ENCODE results near the gene INAFM2.

Gene INAFM2

DNA sequence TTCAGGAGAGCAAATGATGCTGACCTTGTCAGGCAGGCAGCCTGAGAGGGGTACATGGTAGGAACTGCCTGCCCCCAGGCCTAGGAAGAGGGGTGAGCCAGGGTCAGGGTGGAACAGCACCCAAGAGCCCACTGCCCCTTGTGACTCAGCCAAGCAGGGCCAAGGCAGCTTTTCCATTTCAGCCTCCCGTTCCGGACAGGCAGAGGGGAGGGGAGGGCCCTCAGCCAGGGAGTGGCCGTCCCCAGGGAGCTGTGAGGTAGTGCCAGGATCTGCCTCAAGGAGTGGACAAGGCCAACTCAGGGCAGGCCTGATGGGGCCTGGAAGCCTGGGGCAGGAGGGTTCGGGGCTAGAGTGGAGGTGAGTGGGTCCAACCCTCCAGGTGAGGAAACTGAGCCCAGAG lies 35.5 kb upstream of the INAFM2 start:
- DNase-seq = no peak

DNA sequence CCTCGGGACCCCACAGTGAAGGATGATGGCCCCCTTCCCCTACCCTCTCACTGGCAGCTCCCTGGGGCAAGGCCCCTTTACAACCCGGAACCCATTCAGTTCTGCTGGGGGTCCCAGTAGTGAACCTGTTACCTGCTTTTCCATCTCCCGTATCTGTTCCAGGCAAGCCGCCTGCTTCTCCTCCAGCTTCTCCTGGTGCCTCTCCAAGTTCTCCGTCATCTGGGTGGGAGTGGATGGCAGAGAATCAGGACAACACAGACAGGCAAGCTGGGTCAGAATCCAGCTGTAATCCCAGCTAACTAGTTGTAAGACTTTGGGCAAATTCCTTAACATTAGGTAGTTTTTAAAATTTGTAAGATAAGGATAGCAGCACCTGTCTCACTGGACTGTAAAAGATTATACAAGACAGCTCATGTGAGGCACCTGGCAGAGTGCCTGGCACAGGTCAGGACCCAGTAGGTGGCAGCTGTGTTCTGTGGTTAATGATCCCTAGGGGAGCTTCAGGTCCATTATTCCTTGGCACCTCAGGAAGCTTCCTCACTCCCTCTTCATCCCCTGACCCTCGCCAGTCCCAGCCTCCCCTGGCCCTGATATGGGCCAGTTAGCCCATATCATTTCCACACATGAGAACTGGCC lies 34.2 kb upstream of the INAFM2 start:
- no peak for DNase-seq

GRCh38 chr15:40290545-40290917 lies 33.0 kb upstream of the INAFM2 start:
- no peak for DNase-seq

DNA sequence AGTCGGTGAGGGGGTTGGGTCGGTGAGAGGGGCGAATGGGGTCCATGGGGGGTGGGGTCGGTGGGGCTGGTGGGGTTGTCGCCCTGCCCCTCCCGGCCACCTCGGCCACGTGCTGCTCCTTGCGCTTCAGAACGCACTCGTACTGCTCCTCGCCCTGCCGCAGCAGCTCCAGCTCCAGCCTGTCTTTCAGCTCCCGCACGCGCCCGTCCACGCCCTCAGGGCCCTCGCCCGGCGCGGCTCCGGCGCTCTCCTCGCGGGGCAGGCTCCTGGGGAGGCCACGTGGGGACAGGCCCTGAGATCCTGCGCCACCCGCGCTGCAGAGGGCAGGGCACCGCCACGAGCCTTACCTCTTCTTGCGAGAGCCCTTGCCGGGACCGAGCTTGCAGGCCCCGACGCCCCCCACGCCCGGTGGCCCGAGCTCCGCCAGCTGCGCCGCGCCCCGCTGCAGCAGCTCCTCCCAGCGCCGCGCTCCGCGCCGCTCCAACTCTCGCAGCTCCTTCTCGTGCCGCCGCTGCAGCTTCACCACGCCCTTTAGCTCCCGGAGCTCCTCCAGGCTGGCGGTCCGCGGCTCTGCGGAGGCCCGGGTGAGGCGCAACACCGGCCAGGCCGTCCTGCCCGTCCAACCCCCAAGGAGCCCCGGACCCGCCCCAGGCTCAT lies 32.4 kb upstream of the INAFM2 start:
- DNase-seq = peak; percentile 42

DNA sequence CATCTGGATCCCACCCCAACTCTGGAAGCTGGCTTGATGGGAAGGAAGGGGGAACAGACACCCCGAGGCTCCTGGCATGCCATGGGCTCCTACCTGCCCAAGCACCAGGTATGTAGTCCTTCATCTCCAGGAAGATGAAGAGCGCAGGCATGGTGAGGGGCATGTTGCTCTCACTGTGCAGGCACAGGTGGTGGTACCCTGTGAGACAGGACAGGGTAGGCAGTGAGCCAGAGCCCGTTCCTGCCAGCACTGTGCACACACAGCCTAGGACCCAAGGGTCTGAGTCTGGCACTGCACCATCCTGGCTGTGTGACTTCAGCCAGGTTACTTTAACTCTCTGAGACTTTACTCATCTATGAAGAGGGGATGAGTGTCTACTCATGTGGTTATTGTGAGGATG lies 31.2 kb upstream of the INAFM2 start:
- no peak for DNase-seq

DNA sequence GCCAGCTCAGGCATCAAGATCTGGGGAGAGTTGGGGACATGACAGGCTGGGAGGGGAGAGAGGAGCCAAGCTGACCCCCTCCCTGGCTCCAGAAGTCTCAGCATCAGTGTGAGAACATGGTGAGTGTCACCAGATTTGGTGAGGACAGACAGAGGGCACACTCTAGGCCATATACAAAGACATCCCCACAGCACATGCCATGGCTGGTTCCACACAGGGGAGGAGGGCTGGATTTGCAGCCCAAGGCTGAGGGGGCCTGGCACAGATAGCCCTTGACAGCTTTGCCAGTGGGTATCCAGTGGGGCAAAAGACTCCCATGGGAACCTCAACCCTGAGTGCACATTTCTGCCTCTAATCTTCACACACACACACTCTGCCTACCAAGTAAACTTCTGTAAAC lies 30.5 kb upstream of the INAFM2 start:
- no peak for DNase-seq

- DNase-seq = no peak
Observed at GRCh38 chr15:40293905-40294895, 29.3 kb upstream of the INAFM2 start.

- no peak for DNase-seq
Observed at GRCh38 chr15:40295297-40295696, 28.2 kb upstream of the INAFM2 start.

DNA sequence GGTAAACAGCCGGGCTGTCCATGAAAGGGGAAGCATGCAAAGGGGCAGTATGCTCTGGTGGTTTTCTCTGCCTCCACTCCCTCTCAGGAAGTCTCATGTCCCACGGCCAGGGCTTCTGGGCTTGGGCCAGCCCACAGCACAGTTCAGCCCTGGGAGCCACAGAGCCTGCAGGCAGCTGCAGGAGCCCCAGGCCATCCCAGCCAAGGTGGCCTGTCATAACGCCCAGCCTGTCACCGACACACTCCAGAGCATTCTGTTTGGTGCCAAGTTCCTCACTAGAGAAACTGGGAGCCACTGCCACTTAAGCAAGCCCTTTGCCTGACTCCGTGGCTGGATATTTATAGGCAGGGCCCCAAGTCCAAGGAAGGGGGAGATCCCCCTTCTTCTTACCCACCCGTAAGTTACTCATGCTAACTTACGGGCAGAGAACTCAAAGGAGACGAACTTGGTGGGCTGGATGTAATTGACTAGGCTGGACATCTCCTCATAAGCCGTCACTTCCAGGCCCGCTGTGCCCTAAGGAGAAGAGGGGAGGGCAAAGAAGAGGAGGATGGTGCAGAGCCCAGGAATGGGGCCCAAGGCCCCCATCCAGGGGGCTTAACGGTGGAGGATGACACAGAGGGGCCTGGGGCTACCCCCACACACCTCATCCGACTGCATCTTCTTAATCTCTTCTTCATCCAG lies 27.5 kb upstream of the INAFM2 start:
- DNase-seq = no peak

GRCh38 chr15:40296561-40297230 lies 26.8 kb upstream of the INAFM2 start:
- DNase-seq = no peak

GRCh38 chr15:40297356-40297755 lies 26.1 kb upstream of the INAFM2 start:
- DNase-seq = no peak

- no peak for DNase-seq
Observed at GRCh38 chr15:40298216-40298935, 25.1 kb upstream of the INAFM2 start.

GRCh38 chr15:40300367-40300766 lies 23.1 kb upstream of the INAFM2 start:
- DNase-seq = no peak

GRCh38 chr15:40300771-40301170 lies 22.7 kb upstream of the INAFM2 start:
- no peak for DNase-seq

- DNase-seq = no peak
Observed at GRCh38 chr15:40301467-40302179, 21.9 kb upstream of the INAFM2 start.

DNA sequence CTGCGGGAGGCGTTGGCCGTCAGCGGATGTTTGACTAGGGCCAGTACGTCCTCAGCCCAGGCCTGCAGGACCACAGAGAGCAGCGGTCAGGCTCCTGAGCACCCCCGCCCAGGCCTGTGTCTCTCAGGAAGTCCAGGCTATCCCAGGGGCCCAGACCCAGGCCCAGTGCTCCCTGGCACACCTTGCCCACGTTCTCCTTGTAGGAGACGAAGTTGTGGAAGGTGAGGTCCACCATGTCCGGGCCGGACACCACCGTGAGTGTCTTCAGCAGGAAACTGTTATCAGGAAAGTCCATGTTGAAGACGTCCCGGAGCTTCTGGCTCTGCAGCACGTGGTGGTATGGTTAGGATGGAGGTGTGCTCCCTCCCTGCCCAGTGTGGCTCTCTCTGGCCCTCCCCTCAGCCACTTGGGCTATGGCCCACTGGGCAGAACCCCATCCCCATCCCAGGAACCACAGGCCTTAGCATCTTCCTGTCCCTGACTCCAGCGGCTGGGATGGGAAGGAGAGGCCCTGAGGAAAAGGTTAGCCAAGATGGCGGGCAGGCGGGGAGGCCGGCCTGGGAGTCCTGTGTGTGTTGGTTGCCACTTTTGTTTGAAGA lies 21.1 kb upstream of the INAFM2 start:
- no peak for DNase-seq

DNA sequence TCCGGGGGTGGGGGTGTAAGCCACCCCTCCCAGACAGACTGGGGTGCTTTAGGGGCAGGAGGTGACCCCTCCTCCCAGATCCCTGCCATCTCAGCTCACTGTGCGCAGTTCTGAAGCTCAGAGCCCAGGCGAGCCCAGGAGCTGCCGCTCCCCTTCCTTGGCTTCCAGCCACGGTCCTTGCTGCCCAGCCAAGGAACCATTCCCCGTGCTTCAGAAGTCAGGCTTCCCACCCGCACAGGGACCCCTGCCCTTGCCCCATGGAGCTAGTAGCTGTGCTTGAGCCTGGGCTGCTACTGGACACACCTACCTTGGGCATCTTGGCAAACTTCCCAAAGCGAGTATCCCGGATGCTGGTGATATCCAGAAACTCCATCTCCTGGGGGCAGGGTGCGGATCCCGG lies 20.5 kb upstream of the INAFM2 start:
- no peak for DNase-seq

DNA sequence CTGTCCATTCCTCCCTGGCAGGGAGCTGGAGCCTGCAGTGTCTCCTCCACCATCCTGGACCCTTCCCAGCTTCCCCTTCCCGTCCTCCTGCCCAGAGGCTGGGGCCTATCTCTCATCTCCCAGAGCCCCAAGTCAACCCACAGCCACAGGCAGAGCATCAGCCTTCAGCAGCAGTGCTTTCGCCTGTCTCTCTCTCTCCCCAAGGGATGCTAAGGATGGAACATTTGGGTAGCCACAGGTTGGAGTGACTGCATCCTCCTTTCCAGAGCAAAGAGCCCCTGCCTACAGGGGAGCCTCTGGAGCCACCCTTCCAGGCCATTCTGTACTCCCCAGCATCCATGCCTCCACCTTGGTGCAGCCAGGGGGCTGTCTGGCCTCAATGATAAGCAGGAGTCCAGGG lies 19.9 kb upstream of the INAFM2 start:
- DNase-seq = no peak

DNA sequence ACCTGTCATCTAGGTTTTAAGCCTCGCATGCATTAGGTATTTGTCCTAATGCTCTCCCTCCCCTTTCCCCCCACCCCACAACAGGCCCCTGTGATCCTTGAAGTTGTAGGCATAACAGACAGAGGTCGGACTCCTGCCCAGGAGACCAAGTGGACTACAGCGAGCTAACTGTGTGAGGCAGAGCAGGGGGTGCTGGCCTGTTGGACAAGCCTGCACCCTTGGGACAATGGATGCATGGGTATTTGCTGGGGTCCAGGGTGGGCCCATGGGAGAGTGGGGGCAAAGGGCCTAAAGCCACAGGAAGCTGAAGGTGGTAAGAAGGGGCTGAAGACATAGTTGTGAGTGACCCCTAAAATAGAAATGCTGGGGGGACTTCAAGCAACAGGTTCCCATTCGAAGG lies 18.2 kb upstream of the INAFM2 start:
- no peak for DNase-seq

DNA sequence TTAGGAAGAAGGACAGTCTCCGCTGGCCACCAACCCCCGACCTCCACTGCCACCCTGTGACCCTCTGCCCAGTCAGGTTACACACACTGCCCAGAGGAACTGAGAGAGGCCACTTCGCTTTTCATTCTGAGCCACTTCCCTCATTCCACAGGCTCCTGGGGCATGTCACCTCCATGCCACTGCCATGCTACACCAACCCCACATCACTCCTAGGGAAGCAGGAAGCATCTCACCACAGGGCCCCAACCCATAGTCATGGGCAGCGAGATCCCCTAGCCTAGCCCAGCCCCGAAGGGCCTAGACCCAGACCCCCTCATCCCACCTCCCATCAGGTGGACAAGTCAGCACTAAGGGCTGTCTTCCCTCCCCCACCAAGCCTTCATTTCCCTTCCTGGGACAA lies 17.1 kb upstream of the INAFM2 start:
- DNase-seq = no peak

GRCh38 chr15:40306908-40307307 lies 16.6 kb upstream of the INAFM2 start:
- DNase-seq = no peak

All from NCI-H2227 treated with DMSO at 0.1 percent for 48 hours (cell line).